Endothelial cell (in vitro differentiated cells): ENCODE results near the gene C1orf21. TPM values are rescaled to one million over a fixed set of nuclear protein-coding genes. Genes with fewer than 3 reads are reported as not detected.

ENCODE experiments used
- DNase-seq: peaks from one replicate; pipeline ENCODE4 v3.0.0; 2021; ENCODE audit warnings: low spot score
- H3K27ac Mint-ChIP-seq: one replicate; pipeline ENCODE4 v1.8.0; 2021; ENCODE audit warnings: mixed read lengths, inconsistent platforms; ENCODE audit not compliant: unreplicated experiment
- H3K27me3 Mint-ChIP-seq: one replicate; pipeline ENCODE4 v1.8.0; 2021; ENCODE audit warnings: mild to moderate bottlenecking, moderate library complexity, mixed read lengths, inconsistent platforms; ENCODE audit not compliant: unreplicated experiment
- H3K36me3 Mint-ChIP-seq: one replicate; pipeline ENCODE4 v1.8.0; 2021; ENCODE audit warnings: mild to moderate bottlenecking, low read depth, mixed read lengths, inconsistent platforms; ENCODE audit not compliant: unreplicated experiment
- H3K4me1 Mint-ChIP-seq: one replicate; pipeline ENCODE4 v1.8.0; 2021; ENCODE audit warnings: mild to moderate bottlenecking, mixed read lengths, inconsistent platforms; ENCODE audit not compliant: unreplicated experiment
- H3K4me3 Mint-ChIP-seq: one replicate; pipeline ENCODE4 v1.8.0; 2021; ENCODE audit warnings: mild to moderate bottlenecking, mixed read lengths, inconsistent platforms; ENCODE audit not compliant: unreplicated experiment
- H3K9me3 Mint-ChIP-seq: one replicate; pipeline ENCODE4 v1.8.0; 2021; ENCODE audit warnings: mixed read lengths, inconsistent platforms; ENCODE audit not compliant: unreplicated experiment
- total RNA-seq: library from RNA; stranded (reverse); fragmentation: NEBNext Ultra II Directional; extraction: Animal tissue kit (Norgen Biotek cat#: 25700); gene quantifications from one replicate; pipeline ENCODE4 v1.2.1, GENCODE V29; 2021; ENCODE audit not compliant: unreplicated experiment
- TF ChIP-seq, protein P1 (sequence below): fragments of 200-600 bp; sonication (generic); IDR thresholded peaks from one replicate; pipeline ENCODE4 v1.5.0; 2021; ENCODE audit warnings: antibody characterized with exemption; ENCODE audit not compliant: unreplicated experiment

The C1orf21 gene
- total RNA-seq, 1 donor from 2014 or later: 7.5 TPM

DNA sequence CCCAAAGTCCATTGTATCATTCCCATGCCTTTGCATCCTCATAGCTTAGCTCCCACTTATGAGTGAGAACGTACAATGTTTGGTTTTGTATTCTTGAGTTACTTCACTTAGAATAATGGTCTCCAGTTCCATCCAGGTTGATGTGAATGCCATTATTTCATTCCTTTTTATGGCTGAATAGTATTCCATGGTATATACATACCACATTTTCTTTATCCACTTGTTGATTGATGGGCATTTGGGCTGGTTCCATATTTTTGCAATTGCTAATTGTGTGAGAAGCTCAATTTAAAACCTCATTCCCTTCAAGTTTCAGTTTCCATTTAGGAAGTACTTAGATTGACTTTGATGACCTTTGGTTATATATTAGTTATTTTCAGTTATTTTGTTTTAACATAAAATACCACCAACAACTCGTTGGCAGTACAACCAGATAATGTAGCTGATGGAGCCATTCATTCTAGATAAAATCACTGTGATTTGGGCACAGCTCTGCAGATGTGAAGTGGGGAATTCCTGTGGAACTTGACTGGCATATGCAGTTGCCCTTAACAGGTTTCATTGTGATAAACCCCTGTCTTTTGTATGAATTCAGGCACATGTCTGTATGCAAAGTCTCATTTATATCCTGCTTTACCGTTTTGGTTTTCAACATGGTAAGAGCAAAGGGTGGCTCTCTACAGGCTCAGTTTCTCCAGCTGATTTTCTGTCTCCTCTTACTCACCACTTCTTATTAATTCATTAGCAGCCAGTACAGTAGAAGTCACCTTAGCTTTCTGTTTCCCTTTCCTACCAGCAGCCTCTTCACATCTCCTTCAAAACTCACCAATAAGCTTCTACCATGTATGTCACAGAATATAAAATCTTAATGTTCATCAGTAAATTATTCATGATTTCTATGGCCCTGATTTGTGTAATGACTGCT, 170.9 kb downstream of the C1orf21 start:
- DNase-seq: no peak
- Mint-ChIP-seq H3K4me3 (no peak overlapping the region), H3K27me3 (peaks cover 2% of the 10 kb centered on the region), H3K4me1 (peaks cover 17% of the 10 kb centered on the region), H3K27ac (no peak overlapping the region), H3K9me3 (no peaks in the 10 kb centered on the region), H3K36me3 (no peaks in the 10 kb centered on the region)
- TF ChIP-seq, protein P1, sequence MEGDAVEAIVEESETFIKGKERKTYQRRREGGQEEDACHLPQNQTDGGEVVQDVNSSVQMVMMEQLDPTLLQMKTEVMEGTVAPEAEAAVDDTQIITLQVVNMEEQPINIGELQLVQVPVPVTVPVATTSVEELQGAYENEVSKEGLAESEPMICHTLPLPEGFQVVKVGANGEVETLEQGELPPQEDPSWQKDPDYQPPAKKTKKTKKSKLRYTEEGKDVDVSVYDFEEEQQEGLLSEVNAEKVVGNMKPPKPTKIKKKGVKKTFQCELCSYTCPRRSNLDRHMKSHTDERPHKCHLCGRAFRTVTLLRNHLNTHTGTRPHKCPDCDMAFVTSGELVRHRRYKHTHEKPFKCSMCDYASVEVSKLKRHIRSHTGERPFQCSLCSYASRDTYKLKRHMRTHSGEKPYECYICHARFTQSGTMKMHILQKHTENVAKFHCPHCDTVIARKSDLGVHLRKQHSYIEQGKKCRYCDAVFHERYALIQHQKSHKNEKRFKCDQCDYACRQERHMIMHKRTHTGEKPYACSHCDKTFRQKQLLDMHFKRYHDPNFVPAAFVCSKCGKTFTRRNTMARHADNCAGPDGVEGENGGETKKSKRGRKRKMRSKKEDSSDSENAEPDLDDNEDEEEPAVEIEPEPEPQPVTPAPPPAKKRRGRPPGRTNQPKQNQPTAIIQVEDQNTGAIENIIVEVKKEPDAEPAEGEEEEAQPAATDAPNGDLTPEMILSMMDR: no peak

DNA sequence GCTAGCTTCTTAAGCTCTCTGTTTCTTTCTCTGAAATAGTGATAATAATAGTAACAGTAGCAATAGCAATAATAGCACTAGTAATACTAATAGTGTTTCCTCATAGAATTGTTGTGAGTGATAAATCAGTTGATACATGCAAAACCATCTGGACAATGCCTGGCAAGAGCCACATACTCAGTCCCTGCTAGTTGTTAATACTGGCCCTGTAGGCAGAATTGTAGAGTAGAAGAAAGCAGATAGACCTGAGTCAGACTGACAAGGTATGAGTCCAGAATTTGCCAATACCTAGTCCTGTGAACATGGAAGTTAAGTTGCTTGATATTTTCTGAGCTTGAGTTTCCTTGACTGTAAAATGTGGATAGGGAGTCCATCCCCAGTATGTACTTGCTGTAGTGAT, 171.9 kb downstream of the C1orf21 start:
- TF ChIP-seq, protein P1: no peak
- H3K27ac Mint-ChIP-seq: no peak overlapping the region
- no peak for DNase-seq
- H3K9me3 Mint-ChIP-seq: no peaks in the 10 kb centered on the region
- H3K4me3 Mint-ChIP-seq: no peak overlapping the region
- H3K36me3 Mint-ChIP-seq: no peaks in the 10 kb centered on the region
- peaks cover 17% of the 10 kb centered on the region for H3K4me1 Mint-ChIP-seq
- peaks cover 2% of the 10 kb centered on the region for H3K27me3 Mint-ChIP-seq

DNA sequence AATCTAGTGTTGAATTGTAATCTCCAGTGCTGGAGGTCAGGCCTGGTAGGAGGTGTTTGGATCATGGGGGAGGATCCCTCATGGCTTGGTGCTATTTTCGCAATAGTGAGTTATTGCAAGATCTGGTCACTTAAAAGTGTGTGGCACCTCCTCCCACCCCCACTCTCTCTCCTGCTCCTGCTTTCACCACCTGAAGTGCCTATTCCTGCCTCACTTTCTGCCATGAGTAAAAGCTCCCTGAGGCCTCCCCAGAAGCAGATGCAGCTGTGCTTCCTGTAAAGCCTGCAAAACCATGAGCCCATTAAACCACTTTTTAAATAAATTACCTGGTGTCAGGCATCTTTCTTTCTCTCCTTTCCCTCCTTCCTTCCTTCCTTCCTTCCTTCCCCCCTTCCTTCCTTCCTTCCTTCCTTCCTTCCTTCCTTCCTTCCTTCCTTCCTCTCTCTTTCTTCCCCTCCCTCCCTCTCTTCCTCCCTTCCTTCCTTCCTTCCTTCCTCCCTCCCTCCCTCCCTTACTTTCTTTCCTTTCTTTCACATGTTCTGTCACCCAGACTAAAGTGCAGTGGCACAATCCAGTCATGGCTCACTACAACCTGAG, 172.4 kb downstream of the C1orf21 start:
- no peaks in the 10 kb centered on the region for H3K36me3 Mint-ChIP-seq
- H3K4me3 Mint-ChIP-seq: no peak overlapping the region
- DNase-seq: no peak
- H3K27ac Mint-ChIP-seq: no peak overlapping the region
- TF ChIP-seq, protein P1: no peak
- peaks cover 2% of the 10 kb centered on the region for H3K27me3 Mint-ChIP-seq
- H3K4me1 Mint-ChIP-seq: peaks cover 17% of the 10 kb centered on the region
- no peaks in the 10 kb centered on the region for H3K9me3 Mint-ChIP-seq

DNA sequence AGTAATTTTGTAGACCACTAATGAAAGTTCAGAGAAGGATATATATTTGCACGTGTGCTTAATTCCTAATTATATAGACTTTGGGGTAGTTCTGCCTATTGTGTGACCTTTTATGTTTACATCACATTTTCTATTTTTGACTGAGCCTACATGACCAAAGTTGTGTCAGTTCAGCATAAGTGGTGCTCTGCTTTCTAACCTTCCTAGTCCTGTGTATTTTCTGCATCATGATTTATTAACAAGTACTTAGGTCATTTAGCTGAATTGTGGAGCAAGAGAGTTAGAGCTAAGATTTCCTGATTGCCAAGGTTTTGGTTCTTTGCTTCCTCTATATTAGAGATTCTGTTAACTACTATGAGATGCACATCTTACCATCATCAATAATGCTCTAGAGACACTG, 176.0 kb downstream of the C1orf21 start:
- no peaks in the 10 kb centered on the region for H3K36me3 Mint-ChIP-seq
- peaks cover 2% of the 10 kb centered on the region for H3K27me3 Mint-ChIP-seq
- TF ChIP-seq, protein P1: no peak
- no peaks in the 10 kb centered on the region for H3K9me3 Mint-ChIP-seq
- no peaks in the 10 kb centered on the region for H3K4me1 Mint-ChIP-seq
- no peak overlapping the region for H3K4me3 Mint-ChIP-seq
- no peak for DNase-seq
- no peak overlapping the region for H3K27ac Mint-ChIP-seq

DNA sequence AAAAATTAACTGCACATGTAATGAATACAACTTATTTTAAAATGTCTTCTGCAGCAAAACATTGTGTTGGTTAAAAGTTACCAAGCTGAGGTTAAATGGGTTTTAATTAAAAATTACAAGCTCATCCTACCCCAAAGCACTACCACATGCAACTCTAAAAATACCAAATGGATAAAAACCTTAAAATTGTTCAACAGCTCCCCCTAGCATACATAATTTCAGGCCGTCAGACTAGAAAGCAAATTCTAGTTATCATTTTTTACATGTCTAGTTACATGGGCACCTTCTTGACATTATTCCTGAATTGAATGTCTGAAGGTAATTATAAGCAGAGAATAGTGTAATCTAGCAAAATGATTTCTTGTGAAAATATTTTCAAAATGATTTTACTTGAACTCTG, 176.5 kb downstream of the C1orf21 start:
- Mint-ChIP-seq H3K36me3 (no peaks in the 10 kb centered on the region), H3K9me3 (no peaks in the 10 kb centered on the region)

More for the DNA sequence above, 176.5 kb downstream of the C1orf21 start:
- DNase-seq: no peak
- no peaks in the 10 kb centered on the region for H3K27me3 Mint-ChIP-seq
- no peaks in the 10 kb centered on the region for H3K4me1 Mint-ChIP-seq
- no peak overlapping the region for H3K27ac Mint-ChIP-seq
- no peak overlapping the region for H3K4me3 Mint-ChIP-seq
- TF ChIP-seq, protein P1: no peak
